TTC549 (cell line): ENCODE measurements around the gene FAM131B.
"Not testable (repeated sequence)": the region's sequence is repeated elsewhere in the genome, so short reads cannot be mapped to it uniquely, and the experiment has no call there.

ENCODE experiments used
- FAIRE-seq: peaks from 2 replicates; lab custom pipeline; 2012; peaks lifted over from hg19 to GRCh38; lab: Jason Lieb, UNC

The FAM131B gene

DNA sequence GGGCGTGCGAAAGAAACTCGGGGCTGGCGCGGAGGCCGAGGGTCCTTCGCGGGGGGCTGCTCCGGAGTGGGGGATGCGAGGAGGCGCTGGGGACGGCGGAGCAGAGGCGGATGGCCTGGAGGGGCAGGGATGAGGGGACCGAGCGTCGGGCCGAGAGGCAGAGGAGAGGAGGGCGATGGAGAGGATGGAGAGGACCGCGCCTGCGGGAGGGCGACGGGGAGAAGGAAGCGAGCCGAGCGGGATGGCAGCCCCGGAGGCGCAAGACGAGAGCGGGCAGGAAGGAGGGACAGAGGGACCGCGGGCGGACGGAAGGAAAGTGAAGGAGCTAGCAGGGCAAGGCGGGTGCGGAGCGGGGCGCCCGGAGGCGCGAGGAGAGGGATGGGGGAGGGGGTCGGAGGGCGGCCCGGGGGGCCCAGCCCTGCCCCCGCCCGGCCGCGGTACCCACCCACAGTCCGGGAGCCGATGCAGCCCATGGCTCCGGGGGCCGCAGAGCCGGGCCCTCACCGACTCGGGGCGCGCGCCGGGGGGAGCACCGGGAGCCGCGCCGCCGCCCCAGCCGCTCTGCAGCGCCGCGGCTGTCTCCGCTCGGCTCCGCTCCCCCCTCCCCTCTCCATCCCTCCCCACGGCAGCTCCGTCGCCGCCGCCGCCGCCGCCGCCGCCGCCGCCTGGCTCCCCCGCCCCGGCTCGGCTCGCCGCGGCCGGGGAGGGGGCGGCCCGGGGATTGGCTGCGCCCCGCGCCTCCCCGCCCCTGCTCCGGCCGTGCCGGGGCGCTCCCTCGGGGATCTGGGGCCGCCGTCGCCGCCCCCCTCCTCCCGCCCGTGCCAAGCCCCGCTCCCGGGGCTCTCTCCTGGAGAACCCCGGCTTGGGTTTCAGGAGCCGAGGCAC, at the start of gene FAM131B:
FAM131B (minus strand) TSS at position 583 of the 885 bp plus-strand sequence; CDS start at position 473, 110 bp downstream.
- FAIRE-seq, result no peak

DNA sequence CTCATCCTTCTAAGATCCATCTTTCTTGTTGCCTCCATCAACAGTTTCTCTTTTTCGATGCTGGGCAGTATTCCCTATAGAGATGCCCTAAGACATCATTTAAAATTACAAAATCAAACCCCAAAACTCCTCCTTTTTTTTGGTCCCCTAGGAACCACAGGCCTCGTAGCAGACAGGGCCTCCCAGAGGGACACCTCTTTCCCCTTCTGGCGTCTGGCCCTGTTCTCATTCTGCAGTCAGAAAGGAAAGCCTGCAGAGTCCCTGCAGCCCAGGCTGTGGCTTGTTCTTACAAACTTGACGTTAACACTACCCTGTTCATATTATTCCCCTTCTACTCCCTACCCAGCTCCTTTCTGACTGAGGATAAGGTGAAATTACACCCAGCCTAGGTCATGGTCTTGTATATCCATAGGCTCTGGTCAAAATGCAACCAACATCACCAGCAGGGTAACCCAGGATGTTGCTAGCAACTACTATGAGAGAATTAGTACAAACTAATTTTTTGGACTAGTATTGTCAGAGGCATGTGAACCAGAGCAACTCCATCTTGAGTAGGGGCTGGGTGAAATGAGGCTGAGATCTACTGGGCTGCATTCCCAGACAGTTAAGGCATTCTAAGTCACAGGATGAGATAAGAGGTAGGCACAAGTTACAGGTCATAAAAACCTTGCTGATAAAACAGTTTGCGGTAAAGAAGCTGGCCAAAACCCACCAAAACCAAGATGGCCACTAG, 49.6 kb upstream of the FAM131B start:
- FAIRE-seq, result no peak

- FAIRE-seq, result no peak
Observed at GRCh38 chr7:143410521-143411004, 48.0 kb upstream of the FAM131B start.

- no peak for FAIRE-seq
Observed at GRCh38 chr7:143408686-143409561, 46.4 kb upstream of the FAM131B start, which contains the start of gene EPHA1. TSS of gene EPHA1 (minus strand) at chr7:143408856. CDS start at chr7:143408805, 51 bp downstream.

DNA sequence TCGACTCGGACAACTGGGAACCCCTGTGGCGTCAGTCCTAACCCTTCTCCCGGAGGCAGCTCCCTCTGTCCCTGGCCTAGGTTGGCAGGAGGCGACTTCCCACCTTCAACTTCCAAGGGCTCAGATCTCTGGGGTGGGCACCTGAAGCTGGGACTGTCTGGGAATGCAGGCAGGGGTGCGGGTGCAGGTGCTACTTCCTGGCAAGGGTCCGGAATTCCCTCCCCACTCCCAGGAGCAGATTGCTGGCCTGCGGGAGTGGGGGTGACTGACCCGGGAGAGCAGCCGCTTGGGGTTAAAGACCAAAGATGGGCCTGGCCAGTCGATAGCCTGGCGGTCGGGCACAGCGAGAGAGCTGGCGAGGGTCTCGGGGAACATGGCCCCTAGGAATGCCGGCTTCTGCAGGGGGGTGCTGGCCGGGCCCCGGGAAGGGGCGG, 45.8 kb upstream of the FAM131B start:
- FAIRE-seq, result no peak

- FAIRE-seq, result no peak
Observed at GRCh38 chr7:143407287-143408251, 45.1 kb upstream of the FAM131B start.

- FAIRE-seq, result no peak
Observed at GRCh38 chr7:143406002-143406357, 43.5 kb upstream of the FAM131B start.

GRCh38 chr7:143405173-143406001, 42.9 kb upstream of the FAM131B start:
- no peak for FAIRE-seq

DNA sequence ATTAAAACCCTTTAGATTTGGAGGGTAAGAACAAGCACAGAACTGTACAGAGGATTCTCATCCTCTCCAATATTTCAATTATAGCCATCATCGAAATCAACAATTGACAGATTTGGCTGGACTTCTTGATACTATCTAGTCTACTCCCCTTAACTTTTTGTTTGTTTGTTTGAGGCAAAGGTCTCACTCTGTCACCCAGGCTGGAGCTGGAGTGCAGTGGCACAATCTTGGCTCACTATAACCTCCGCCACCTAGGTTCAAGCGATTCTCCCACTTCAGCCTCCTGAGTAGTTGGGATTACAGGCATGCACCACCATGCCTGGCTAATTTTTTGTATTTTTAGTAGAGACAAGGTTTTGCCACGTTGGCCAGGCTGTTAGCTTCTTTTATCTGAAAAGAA, 39.7 kb upstream of the FAM131B start:
- not testable (repeated sequence) for FAIRE-seq

GRCh38 chr7:143401265-143401664, 38.8 kb upstream of the FAM131B start:
- no peak for FAIRE-seq

DNA sequence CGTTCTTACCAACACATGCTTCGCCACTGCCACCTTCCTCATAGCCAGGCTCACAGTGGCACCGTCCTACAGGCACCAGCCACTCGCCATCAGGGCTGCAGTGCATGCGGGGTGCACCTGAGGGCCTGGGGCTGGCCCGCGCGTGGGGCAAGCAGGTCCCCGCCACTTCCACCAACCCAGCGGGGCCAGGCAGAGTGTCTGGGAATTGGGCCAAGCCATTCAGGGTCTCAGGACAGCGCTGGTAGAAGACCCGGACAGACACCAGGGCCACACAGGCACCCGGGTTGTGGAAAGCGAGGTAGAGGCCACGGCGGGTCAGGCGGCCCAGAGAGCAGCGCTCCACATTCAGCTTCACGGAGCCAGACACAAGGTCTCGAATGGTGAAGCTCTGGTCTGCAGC, 37.1 kb upstream of the FAM131B start:
- FAIRE-seq, result no peak

- no peak for FAIRE-seq
Observed at GRCh38 chr7:143399151-143399550, 36.6 kb upstream of the FAM131B start.

- no peak for FAIRE-seq
Observed at GRCh38 chr7:143398616-143399015, 36.1 kb upstream of the FAM131B start.

- no peak for FAIRE-seq
Observed at GRCh38 chr7:143397710-143398530, 35.4 kb upstream of the FAM131B start.

- no peak for FAIRE-seq
Observed at GRCh38 chr7:143396625-143397556, 34.4 kb upstream of the FAM131B start.

DNA sequence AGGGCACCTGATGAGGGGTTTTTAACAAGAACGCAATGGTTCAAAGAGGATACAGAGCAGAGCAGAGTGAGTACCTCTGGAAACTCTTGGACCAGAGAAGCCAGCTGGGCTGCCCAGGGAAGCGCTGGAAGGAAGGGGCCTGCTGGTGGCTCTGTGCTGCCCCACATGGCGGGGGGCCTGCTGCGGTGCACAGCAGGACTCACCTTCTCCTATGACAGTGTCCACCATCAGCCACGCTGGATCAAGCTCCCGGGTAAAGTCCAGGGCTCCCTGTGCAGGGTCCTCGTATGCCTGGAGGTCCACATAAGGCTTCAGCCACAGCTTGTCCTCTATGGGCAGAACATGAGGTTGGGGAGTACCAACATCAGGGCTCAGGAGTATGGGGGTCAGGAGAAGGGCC, 33.7 kb upstream of the FAM131B start:
- no peak for FAIRE-seq

GRCh38 chr7:143395187-143396149, 33.0 kb upstream of the FAM131B start:
- no peak for FAIRE-seq
